ENCODE data around the gene BIRC2. TPM values are rescaled to one million over a fixed set of nuclear protein-coding genes. Genes with fewer than 3 reads are reported as not detected.

The BIRC2 gene
- polyA plus RNA-seq, 1 donor from 2014 or later: 28.4 TPM

DNA sequence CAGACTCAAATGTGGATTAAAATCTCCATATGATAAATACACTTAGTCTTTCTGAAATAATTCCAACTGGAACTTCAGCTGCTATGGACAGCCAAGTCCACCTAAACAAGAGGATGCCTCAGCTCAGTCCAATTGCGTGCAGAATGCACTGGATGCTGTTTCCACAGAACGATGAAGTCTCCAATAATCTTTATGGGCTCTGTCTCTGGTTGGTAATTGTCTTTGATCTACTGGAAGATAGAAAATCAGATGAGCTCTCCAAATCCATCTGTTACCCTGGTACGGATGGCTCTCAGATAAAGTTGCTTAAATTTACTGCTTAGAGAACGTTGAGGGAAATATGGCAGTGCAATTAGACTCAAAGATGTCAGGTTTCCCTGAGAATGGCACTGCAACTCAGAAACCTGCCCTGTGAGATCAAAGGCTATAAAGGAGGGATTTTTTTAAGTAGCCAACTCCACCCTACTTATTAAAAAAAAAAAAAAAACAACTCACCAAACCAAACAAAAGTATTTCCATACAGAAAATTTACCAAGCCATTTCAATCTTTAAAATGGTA, 30.6 kb upstream of the BIRC2 start:
- peak overlapping the region; percentile 87 to 97 (median 93) for H3K4me3 Mint-ChIP-seq
- H3K4me1 Mint-ChIP-seq: peaks cover 24 to 41% (median 32%) of the 10 kb centered on the region in 3 donors
- peak overlapping the region; percentile 92 to 100 (median 100) for H3K27ac Mint-ChIP-seq
- peaks cover 6% of the 10 kb centered on the region for H3K36me3 Mint-ChIP-seq
- peaks cover 0 to 2% (median 0%) of the 10 kb centered on the region in 3 donors for H3K9me3 Mint-ChIP-seq
- H3K27me3 Mint-ChIP-seq: no peaks in the 10 kb centered on the region

DNA sequence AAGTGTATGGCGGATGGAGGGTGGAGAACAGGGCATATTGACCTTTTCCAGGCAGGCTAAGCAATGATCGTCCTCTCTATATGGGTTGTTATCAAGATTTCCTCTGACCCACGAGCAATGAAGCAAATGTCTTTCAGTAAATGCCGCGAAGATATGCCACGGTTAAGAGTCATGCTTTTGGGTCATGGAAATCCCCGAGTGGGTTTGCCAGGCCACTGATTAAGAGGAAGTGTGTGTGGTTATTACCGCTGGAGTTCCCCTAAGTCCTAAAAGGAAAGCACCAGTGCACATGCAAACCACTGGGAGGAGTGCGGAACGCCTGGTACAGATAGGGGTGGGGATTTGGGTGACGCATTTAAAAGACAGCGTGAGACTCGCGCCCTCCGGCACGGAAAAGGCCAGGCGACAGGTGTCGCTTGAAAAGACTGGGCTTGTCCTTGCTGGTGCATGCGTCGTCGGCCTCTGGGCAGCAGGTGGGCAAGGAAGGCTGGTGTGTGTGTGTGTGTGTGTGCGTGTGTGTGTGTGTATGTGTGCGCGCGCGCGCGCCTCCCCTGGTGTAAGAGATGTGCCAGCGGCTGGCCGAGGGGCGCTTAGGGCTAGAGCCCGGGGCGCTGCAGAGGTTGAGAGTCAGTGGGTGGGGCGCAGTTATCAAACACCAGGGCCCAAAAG, 29.8 kb upstream of the BIRC2 start, which contains the start of gene BIRC3:
Gene BIRC3 (plus strand): TSS at position 386 of the 669 bp plus-strand sequence. CDS start 7,026 bp downstream, outside the sequence.
- no peaks in the 10 kb centered on the region for H3K27me3 Mint-ChIP-seq
- peak within 1 kb of the TSS; percentile 92 to 100 (median 100) for H3K27ac Mint-ChIP-seq
- H3K36me3 Mint-ChIP-seq: peaks cover 8% of the 10 kb centered on the region

DNA sequence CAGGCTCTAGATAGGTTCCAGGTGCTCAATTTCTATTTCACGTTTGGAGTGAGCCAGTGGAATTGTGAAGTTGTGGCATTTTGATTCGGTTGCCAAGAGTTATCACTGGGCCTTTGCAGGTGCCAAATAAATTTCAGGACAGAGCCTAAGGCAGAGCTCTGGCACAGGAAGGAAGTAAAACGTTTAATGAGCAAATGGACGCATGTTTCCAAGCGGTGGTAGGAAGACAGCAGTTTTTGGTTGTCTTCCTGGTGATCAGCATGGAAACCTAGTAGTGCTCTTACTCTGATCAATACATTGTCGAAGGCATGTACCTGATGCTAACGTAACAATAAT, 29.3 kb upstream of the BIRC2 start:
- H3K4me1 Mint-ChIP-seq: peaks cover 27 to 44% (median 40%) of the 10 kb centered on the region in 3 donors
- H3K9me3 Mint-ChIP-seq: peaks cover 0 to 2% (median 0%) of the 10 kb centered on the region in 3 donors
- H3K36me3 Mint-ChIP-seq: peaks cover 8% of the 10 kb centered on the region
- H3K4me3 Mint-ChIP-seq: peak overlapping the region; percentile 87 to 97 (median 93)
- H3K27me3 Mint-ChIP-seq: no peaks in the 10 kb centered on the region
- peak overlapping the region; percentile 92 to 100 (median 100) for H3K27ac Mint-ChIP-seq

More for the DNA sequence above, 29.8 kb upstream of the BIRC2 start, which contains the start of gene BIRC3:
- Mint-ChIP-seq H3K4me3 (peak within 1 kb of the TSS; percentile 87 to 97 (median 93)), H3K4me1 (peaks cover 28 to 44% (median 38%) of the 10 kb centered on the region in 3 donors), H3K9me3 (peaks cover 0 to 2% (median 0%) of the 10 kb centered on the region in 3 donors)

DNA sequence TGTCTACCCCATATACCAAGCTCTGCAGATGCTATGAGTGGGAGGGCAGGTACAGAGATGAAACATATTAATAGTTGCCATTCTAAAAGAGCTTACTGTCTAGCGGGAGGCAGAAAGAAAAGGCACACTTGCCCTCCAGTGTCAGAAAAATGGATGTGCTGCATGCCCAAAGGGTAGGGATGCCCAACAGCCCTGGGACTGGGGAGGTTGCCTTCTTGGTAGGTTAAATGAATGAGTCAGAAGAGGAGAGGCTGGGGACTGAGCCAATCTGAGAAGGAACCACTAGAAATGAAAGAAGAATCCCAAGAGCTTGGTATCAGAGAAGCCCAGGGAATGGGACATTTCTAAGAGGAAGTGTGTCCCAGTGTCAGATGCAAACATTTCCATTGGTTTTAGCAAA, 28.5 kb upstream of the BIRC2 start:
- H3K4me3 Mint-ChIP-seq: peak overlapping the region; percentile 87 to 97 (median 93)
- no peaks in the 10 kb centered on the region for H3K27me3 Mint-ChIP-seq
- H3K27ac Mint-ChIP-seq: peak overlapping the region; percentile 92 to 100 (median 100)
- peaks cover 0 to 2% (median 0%) of the 10 kb centered on the region in 3 donors for H3K9me3 Mint-ChIP-seq
- H3K36me3 Mint-ChIP-seq: peaks cover 8% of the 10 kb centered on the region
- H3K4me1 Mint-ChIP-seq: peaks cover 26 to 42% (median 38%) of the 10 kb centered on the region in 3 donors

DNA sequence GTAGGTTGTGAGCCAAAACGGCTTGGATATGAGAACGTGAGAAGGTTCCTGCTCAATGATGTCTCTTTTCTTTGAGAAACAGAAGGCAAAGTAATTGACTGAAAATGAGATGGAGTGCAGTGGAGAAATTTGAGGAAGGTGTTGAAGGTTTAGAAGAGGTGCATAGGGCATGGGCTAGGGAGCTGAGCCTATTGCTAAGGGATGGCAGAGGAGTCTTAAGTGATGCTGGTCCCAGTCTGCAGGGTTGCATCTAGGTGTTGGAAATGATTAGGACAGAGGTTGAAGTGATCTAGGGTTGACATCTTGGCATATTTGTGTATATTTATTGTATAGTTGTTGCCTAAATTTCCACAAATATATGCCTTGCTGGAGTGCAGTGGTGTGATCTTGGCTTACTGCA, 27.5 kb upstream of the BIRC2 start:
- Mint-ChIP-seq H3K27me3 (no peaks in the 10 kb centered on the region), H3K27ac (peak overlapping the region; percentile 92 to 100 (median 96)), H3K4me1 (peaks cover 22 to 42% (median 34%) of the 10 kb centered on the region in 3 donors), H3K36me3 (peaks cover 8% of the 10 kb centered on the region), H3K9me3 (peaks cover 0 to 2% (median 0%) of the 10 kb centered on the region in 3 donors), H3K4me3 (peak overlapping the region; percentile 87 to 97 (median 93))

DNA sequence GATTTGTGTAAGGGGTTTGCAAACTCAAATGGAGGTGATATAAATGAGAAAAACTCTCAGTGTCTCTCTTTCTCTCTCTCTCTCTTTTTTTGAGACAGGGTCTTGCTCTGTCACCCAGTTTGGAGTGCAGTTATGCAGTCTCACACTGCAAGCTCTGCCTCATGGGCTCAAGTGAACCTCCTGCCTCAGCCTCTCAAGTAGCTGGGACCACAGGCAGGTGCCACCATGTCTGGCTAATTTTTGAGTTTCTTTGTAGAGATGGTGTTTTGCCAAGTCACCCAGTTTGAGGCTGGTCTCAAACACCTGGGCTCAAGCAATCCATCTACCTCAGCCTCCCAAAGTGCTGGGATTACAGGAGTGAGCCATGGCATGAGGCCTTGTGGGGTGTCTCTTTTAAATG, 26.8 kb upstream of the BIRC2 start:
- peaks cover 24 to 43% (median 35%) of the 10 kb centered on the region in 3 donors for H3K4me1 Mint-ChIP-seq
- H3K4me3 Mint-ChIP-seq: peak overlapping the region; percentile 87 to 97 (median 93)
- H3K9me3 Mint-ChIP-seq: peaks cover 0 to 2% (median 0%) of the 10 kb centered on the region in 3 donors
- H3K36me3 Mint-ChIP-seq: peaks cover 8% of the 10 kb centered on the region
- no peaks in the 10 kb centered on the region for H3K27me3 Mint-ChIP-seq
- peak overlapping the region; percentile 91 to 100 (median 92) for H3K27ac Mint-ChIP-seq

DNA sequence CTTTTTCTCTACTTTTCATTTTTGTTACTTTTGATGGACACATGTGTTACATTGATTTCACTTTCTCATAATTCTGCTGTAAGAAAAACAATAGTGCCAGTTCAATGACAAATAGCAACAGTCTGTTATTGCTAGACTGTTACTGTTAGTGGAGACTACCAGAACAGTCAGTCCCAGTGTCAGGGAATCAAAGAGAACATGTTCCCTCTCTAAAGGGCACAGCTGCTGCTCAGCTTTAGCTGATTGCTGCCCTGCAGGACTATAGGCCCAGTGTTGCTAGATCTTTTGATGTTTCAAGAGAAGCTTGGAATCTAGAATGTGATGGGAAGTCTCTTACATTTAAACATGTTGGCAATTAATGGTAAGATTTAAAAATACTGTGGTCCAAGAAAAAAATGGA, 26.3 kb upstream of the BIRC2 start:
- H3K27ac Mint-ChIP-seq: peak overlapping the region; percentile 91 to 100 (median 92)
- no peaks in the 10 kb centered on the region for H3K27me3 Mint-ChIP-seq
- peaks cover 24 to 42% (median 35%) of the 10 kb centered on the region in 3 donors for H3K4me1 Mint-ChIP-seq
- H3K36me3 Mint-ChIP-seq: peaks cover 8% of the 10 kb centered on the region
- H3K4me3 Mint-ChIP-seq: peak overlapping the region; percentile 87 to 97 (median 93)
- H3K9me3 Mint-ChIP-seq: peaks cover 0 to 2% (median 0%) of the 10 kb centered on the region in 3 donors

DNA sequence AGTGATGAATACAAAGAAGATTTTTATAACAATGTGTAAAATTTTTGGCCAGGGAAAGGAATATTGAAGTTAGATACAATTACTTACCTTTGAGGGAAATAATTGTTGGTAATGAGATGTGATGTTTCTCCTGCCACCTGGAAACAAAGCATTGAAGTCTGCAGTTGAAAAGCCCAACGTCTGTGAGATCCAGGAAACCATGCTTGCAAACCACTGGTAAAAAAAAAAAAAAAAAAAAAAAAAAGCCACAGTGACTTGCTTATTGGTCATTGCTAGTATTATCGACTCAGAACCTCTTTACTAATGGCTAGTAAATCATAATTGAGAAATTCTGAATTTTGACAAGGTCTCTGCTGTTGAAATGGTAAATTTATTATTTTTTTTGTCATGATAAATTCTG, 24.5 kb upstream of the BIRC2 start:
- H3K27me3 Mint-ChIP-seq: no peaks in the 10 kb centered on the region
- peaks cover 8% of the 10 kb centered on the region for H3K36me3 Mint-ChIP-seq
- H3K4me3 Mint-ChIP-seq: peak overlapping the region; percentile 71 to 95 (median 84)
- no peaks in the 10 kb centered on the region for H3K9me3 Mint-ChIP-seq
- H3K27ac Mint-ChIP-seq: peak overlapping the region; percentile 51 to 100 (median 82)
- peaks cover 17 to 36% (median 35%) of the 10 kb centered on the region in 3 donors for H3K4me1 Mint-ChIP-seq

DNA sequence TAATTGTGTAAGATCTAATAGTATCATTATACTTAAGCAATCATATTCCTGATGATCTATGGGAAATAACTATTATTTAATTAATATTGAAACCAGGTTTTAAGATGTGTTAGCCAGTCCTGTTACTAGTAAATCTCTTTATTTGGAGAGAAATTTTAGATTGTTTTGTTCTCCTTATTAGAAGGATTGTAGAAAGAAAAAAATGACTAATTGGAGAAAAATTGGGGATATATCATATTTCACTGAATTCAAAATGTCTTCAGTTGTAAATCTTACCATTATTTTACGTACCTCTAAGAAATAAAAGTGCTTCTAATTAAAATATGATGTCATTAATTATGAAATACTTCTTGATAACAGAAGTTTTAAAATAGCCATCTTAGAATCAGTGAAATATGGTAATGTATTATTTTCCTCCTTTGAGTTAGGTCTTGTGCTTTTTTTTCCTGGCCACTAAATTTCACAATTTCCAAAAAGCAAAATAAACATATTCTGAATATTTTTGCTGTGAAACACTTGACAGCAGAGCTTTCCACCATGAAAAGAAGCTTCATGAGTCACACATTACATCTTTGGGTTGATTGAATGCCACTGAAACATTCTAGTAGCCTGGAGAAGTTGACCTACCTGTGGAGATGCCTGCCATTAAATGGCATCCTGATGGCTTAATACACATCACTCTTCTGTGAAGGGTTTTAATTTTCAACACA, 23.3 kb upstream of the BIRC2 start:
- Mint-ChIP-seq H3K4me1 (peaks cover 17 to 36% (median 35%) of the 10 kb centered on the region in 3 donors), H3K4me3 (peak overlapping the region in 3 of 4 donors; percentile 40 to 72 (median 67)), H3K27me3 (no peaks in the 10 kb centered on the region), H3K36me3 (peaks cover 7% of the 10 kb centered on the region), H3K27ac (peak overlapping the region in 2 of 3 donors; percentile 63 to 82), H3K9me3 (no peaks in the 10 kb centered on the region)

DNA sequence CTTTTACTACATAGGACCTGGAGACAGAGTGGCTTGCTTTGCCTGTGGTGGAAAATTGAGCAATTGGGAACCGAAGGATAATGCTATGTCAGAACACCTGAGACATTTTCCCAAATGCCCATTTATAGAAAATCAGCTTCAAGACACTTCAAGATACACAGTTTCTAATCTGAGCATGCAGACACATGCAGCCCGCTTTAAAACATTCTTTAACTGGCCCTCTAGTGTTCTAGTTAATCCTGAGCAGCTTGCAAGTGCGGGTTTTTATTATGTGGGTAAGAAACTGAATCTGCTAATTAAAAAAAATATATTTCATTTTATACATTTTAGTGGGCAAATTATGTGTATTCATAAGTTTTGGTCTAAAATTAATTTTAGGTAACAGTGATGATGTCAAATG, 21.9 kb upstream of the BIRC2 start:
- no peaks in the 10 kb centered on the region for H3K27me3 Mint-ChIP-seq
- H3K4me3 Mint-ChIP-seq: peak overlapping the region in 3 of 4 donors; percentile 67 to 72 (median 70)
- H3K4me1 Mint-ChIP-seq: peaks cover 17 to 39% (median 37%) of the 10 kb centered on the region in 3 donors
- H3K9me3 Mint-ChIP-seq: no peaks in the 10 kb centered on the region
- peak overlapping the region; percentile 65 to 87 (median 82) for H3K27ac Mint-ChIP-seq
- H3K36me3 Mint-ChIP-seq: peaks cover 4% of the 10 kb centered on the region

DNA sequence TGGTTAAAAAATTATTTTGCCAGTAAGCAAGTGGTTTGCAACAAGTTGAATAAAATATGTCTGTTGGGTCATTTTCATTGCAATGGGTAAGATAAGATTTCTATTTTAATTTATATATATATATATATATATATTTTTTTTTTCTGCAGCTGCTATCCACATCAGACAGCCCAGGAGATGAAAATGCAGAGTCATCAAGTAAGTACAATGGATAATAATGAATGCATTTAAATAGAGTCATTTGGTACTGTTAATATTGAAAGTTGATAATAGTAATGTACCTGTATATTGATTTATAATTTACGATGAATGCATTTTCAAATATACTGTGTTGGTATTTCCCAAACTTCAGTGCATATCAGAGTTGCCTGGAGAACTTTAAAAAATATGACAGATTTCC, 18.3 kb upstream of the BIRC2 start:
- Mint-ChIP-seq H3K36me3 (peaks cover 5% of the 10 kb centered on the region), H3K27me3 (no peaks in the 10 kb centered on the region), H3K4me3 (no peak overlapping the region), H3K27ac (peak overlapping the region in 1 of 3 donors; percentile 10), H3K9me3 (no peaks in the 10 kb centered on the region), H3K4me1 (peaks cover 12 to 29% (median 16%) of the 10 kb centered on the region in 3 donors)

DNA sequence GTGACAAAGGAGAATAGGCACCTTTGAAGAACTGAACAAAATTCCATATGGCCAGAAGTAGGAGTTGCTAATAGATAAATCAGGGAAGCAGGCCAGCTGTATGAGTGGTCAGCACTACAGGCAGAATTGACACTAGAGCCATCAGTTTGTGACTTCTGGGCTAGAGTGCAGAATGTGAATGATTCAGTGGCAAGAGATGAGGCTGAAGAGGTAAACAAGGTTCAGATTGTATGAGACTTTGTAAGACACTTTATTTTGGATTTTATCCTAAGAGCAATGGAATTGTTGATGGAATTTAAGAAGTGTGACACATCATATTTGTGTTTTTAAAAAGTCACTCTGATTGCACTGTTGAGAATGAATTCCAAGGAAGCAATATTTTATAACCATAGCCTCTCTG, 16.8 kb upstream of the BIRC2 start:
- Mint-ChIP-seq H3K36me3 (peaks cover 5% of the 10 kb centered on the region), H3K4me3 (no peak overlapping the region), H3K9me3 (no peaks in the 10 kb centered on the region), H3K4me1 (peaks cover 5 to 17% (median 12%) of the 10 kb centered on the region in 3 donors), H3K27me3 (no peaks in the 10 kb centered on the region), H3K27ac (peak overlapping the region in 1 of 3 donors; percentile 9)

DNA sequence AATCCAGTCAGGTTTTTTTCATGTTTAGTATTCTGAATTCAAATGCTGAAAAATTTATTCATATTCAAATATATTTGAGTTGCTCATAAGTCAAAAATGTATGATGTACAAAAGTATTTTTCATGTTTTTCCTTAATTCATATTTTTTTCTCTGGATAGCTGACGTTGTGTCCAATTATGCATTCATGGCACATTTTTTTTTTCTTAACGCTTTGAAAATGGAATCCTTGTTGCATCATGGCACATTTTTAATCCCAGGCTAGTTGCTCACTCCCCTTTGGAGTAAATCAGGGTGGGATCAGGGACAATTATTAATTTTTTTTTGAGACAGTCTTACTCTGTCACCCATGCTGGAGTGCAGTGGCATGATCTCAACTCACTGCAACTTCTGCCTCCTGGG, 15.7 kb upstream of the BIRC2 start:
- Mint-ChIP-seq H3K4me1 (peaks cover 5 to 13% (median 10%) of the 10 kb centered on the region in 3 donors), H3K27me3 (no peaks in the 10 kb centered on the region), H3K4me3 (no peak overlapping the region), H3K27ac (no peak overlapping the region), H3K9me3 (no peaks in the 10 kb centered on the region), H3K36me3 (peaks cover 5% of the 10 kb centered on the region)

DNA sequence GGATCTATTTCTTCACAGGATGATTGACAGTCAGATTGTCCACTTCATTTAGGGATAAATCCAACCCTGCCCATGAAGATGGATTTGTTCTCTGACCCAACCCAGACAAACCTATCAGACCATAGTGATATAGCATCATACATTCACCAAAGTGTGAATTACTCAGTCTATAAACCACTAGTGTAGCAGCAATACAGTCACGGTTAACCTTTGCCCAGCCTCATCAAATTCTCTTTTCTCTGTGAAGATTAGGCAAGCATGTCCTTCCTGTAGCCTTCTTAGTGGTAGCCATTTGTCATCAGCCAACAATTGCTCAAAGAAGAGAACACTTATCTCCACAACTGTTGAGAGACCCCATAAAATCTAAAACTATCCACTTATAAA, 14.4 kb upstream of the BIRC2 start:
- Mint-ChIP-seq H3K27ac (peak overlapping the region in 2 of 3 donors; percentile 0 to 67), H3K27me3 (no peaks in the 10 kb centered on the region), H3K4me3 (no peak overlapping the region), H3K36me3 (peaks cover 5% of the 10 kb centered on the region), H3K9me3 (no peaks in the 10 kb centered on the region), H3K4me1 (peaks cover 5 to 11% (median 6%) of the 10 kb centered on the region in 3 donors)
